Brain microvascular endothelial cell (primary cell): ENCODE measurements around the gene MRPS27.

Experiments
- DNase-seq: peaks from one replicate; pipeline ENCODE4 v3.0.0-alpha.2; 2020
- H3K27ac ChIP-seq: fragments of 250-450 bp; sonication (Bioruptor Pico); 2 replicates; pipeline ENCODE4 v1.5.1; 2020; ENCODE audit warnings: mild to moderate bottlenecking, moderate library complexity
- H3K27me3 ChIP-seq: fragments of 250-450 bp; sonication (Bioruptor Pico); replicated peaks from 2 replicates; pipeline ENCODE4 v1.5.1; 2020; ENCODE audit warnings: mild to moderate bottlenecking
- H3K36me3 ChIP-seq: fragments of 250-450 bp; sonication (Bioruptor Pico); replicated peaks from 2 replicates; pipeline ENCODE4 v1.5.1; 2020; ENCODE audit warnings: mild to moderate bottlenecking
- H3K4me3 ChIP-seq: 2 replicates; pipeline ENCODE4 v1.5.1; 2011; ENCODE audit warnings: low read depth, mild to moderate bottlenecking, control low read depth, low read length, moderate library complexity
- in situ Hi-C: cut with HindIII; loops from 2 replicates; pipeline ENCODE4 v1.10.0; 2017; ENCODE audit warnings: low sequenced_read_pairs, low pct_ligation_motif_present
- TF ChIP-seq, protein P1 (sequence below): IDR thresholded peaks from 2 replicates; pipeline ENCODE4 v1.5.1; 2011; ENCODE audit warnings: low read depth, mild to moderate bottlenecking, moderate library complexity, low read length, control low read depth, inconsistent platforms; ENCODE audit errors: missing control alignments

The MRPS27 gene

DNA sequence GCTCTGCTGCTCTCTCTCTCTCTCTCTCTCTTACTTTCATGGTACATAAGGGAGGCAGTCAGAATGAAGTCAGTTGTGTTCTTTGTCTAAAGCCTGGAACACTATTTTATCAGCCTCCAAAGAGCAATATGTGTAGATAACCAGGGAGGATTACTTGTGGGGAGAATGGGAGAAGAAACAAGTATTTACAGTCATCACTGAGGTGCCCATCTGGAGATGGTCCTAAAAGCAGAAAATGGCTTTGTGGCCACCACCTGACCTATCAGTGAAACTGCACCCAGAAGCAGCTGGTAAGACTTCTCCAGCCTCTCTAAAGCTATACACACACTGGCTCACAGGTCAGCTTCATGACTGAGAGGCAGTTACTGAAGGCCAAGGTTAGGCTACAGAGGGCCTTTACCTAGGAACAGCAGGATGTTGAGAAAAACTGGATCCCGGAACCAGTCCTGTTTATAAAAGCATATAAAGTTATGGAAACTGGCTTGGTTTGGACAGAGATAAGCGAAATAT lies 75.1 kb downstream of the MRPS27 start:
- no peaks in the 10 kb centered on the region for H3K27me3 ChIP-seq
- no peak overlapping the region for H3K4me3 ChIP-seq
- TF ChIP-seq, protein P1, sequence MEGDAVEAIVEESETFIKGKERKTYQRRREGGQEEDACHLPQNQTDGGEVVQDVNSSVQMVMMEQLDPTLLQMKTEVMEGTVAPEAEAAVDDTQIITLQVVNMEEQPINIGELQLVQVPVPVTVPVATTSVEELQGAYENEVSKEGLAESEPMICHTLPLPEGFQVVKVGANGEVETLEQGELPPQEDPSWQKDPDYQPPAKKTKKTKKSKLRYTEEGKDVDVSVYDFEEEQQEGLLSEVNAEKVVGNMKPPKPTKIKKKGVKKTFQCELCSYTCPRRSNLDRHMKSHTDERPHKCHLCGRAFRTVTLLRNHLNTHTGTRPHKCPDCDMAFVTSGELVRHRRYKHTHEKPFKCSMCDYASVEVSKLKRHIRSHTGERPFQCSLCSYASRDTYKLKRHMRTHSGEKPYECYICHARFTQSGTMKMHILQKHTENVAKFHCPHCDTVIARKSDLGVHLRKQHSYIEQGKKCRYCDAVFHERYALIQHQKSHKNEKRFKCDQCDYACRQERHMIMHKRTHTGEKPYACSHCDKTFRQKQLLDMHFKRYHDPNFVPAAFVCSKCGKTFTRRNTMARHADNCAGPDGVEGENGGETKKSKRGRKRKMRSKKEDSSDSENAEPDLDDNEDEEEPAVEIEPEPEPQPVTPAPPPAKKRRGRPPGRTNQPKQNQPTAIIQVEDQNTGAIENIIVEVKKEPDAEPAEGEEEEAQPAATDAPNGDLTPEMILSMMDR, result peak; percentile 66
- no peaks in the 10 kb centered on the region for H3K36me3 ChIP-seq
- in situ Hi-C loops, result no loop called here
- peak; percentile 56 for DNase-seq
- H3K27ac ChIP-seq, result no peak overlapping the region

DNA sequence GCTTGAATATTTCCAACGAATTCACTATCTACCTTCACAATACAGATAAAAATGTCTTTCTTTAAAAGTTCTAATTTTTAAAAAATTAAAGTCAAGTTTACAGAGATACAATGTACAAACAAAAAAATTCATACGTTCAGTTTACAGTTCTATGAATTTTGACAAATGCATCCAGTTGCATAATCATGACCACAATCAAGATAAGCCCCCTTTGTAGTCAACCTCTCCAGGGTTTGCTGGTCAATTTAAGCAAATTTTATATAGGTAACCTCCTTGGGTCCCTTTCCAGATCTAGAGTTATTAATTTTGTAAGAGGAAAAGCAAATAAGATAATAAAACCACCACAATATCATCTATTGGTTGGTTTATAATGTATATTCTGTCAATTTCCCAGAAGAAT lies 76.3 kb downstream of the MRPS27 start:
- TF ChIP-seq, protein P1, result no peak
- H3K4me3 ChIP-seq, result no peak overlapping the region
- in situ Hi-C loops, result no loop called here
- no peak overlapping the region for H3K27ac ChIP-seq
- H3K27me3 ChIP-seq, result no peaks in the 10 kb centered on the region
- H3K36me3 ChIP-seq, result no peaks in the 10 kb centered on the region
- no peak for DNase-seq

DNA sequence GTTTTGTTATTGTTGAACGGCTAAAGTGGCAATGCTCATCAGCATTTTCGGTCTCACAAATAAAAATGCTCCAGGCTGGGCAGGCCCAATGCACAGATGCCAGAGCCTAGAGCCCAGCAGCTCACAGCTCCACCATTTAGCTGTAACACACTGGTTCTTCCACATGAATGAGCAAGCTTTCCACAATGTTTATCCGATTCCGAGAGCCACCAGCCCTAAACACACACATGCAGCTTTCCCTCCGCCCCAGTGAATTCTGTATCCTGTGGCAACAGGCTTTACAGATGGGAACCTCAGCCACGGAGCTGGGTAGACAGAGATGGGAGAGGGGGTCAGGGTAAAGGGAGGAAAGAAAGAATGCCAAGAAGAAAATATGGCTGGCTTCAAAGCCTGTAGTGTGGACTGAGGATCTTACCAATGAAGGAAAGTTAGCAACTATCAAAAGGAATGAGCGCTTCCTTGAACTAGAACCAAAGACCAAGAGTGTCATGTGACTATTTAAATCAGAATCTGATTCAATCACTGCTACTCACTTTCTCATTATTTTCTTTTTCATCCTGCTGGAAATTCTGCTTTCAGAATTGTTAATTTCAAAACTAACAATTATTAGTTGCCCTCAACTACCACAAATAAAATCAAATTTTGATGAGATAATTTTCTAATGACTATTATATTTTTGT lies 77.1 kb downstream of the MRPS27 start:
- DNase-seq, result no peak
- TF ChIP-seq, protein P1, result no peak
- H3K27ac ChIP-seq, result no peak overlapping the region
- H3K4me3 ChIP-seq, result no peak overlapping the region
- H3K27me3 ChIP-seq, result no peaks in the 10 kb centered on the region
- no peaks in the 10 kb centered on the region for H3K36me3 ChIP-seq
- in situ Hi-C loops, result no loop called here

DNA sequence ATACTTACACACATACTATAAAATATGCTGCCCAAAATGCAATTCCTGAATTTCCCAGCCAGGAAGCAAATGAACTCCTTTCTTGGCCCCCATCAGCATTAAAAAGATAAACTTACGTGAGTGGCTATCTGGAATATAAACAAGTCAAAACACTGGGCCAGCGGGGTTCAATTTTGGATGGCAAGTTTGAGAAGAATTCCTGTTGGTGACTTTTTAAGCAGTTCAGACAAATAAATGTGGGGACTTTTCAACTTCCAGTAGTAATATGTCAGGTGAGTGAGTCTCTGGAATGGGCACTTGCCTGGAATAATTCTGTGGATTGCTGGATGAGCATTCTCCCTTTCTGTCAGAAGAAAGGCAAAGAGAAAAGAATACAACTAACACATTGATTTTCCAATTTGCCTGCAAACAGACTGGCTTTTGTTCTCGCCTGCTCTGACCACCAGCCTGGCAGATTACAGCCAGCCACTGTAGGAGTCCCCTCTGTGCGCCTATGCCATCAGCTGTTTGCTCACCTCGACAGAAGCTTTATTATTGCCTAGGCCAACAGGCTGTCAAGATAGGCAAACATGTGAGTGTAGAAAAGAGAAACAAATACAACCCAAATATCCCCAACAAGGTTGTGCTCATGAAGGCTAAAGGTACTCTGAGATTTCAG lies 78.6 kb downstream of the MRPS27 start:
- in situ Hi-C loops, result no loop called here
- Histone ChIP-seq H3K27ac (no peak overlapping the region), H3K36me3 (no peaks in the 10 kb centered on the region), H3K27me3 (no peaks in the 10 kb centered on the region), H3K4me3 (no peak overlapping the region)
- TF ChIP-seq, protein P1, result no peak
- no peak for DNase-seq

DNA sequence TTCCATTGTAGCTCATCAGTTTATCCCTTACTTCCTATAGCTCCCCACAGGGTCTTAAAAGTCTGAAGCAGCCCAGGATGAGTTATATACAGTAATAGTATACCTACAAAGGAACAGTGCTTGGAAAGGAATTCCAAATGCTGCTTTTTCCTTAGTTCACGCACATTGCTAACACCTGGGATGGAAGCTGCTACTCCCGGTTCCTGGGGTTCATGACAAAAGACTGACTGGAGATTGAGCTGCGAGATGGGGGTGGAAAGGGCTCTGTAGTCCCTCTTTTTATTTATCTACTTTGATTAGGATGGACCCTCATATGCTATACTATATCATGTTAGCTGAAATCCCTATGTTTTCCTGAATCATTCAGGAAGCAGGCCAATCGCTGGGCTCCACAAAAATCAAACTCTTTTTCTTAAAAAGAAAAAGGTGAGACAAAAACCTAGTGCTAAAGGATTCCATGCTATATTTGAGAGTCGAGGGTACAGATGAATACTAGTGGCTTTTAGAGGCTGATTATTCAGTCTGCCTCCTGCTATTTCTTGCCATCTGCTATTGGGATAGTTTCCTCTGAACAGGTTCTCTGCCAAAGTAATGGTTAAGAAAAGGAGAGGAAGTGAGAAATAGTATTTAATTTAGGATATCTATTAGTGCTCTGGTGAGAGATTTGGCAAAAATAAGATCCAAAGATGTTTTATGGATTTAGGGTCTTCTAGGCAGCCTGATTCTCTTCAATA lies 81.2 kb downstream of the MRPS27 start:
- no peak overlapping the region for H3K27ac ChIP-seq
- H3K36me3 ChIP-seq, result no peaks in the 10 kb centered on the region
- TF ChIP-seq, protein P1, result no peak
- no peak overlapping the region for H3K4me3 ChIP-seq
- DNase-seq, result no peak
- in situ Hi-C loops, result no loop called here
- H3K27me3 ChIP-seq, result no peaks in the 10 kb centered on the region
